GM10266 (cell line): Measurements from ENCODE around the gene CYLD.

Experiments
- DNase-seq: peaks from one replicate; pipeline ENCODE4 v3.0.0; 2012; ENCODE audit errors: extremely low spot score
- CTCF ChIP-seq: IDR thresholded peaks from 2 replicates; pipeline ENCODE4 v1.5.1; 2012; ENCODE audit warnings: mild to moderate bottlenecking, low read depth; ENCODE audit not compliant: control insufficient read depth, insufficient read depth; ENCODE audit errors: missing control alignments

CYLD gene

GRCh38 chr16:50719401-50720337 lies 22.2 kb upstream of the CYLD start:
- no peak for TF ChIP-seq CTCF
- no peak for DNase-seq

GRCh38 chr16:50721549-50722404 lies 20.1 kb upstream of the CYLD start:
- no peak for DNase-seq
- TF ChIP-seq CTCF = no peak

- TF ChIP-seq CTCF = no peak
- DNase-seq = no peak
Measured at GRCh38 chr16:50722405-50722737, 19.5 kb upstream of the CYLD start.

- no peak for DNase-seq
- TF ChIP-seq CTCF = no peak
Measured at GRCh38 chr16:50722960-50723359, 18.9 kb upstream of the CYLD start.

GRCh38 chr16:50724306-50724705 lies 17.6 kb upstream of the CYLD start:
- no peak for TF ChIP-seq CTCF
- DNase-seq = no peak

DNA sequence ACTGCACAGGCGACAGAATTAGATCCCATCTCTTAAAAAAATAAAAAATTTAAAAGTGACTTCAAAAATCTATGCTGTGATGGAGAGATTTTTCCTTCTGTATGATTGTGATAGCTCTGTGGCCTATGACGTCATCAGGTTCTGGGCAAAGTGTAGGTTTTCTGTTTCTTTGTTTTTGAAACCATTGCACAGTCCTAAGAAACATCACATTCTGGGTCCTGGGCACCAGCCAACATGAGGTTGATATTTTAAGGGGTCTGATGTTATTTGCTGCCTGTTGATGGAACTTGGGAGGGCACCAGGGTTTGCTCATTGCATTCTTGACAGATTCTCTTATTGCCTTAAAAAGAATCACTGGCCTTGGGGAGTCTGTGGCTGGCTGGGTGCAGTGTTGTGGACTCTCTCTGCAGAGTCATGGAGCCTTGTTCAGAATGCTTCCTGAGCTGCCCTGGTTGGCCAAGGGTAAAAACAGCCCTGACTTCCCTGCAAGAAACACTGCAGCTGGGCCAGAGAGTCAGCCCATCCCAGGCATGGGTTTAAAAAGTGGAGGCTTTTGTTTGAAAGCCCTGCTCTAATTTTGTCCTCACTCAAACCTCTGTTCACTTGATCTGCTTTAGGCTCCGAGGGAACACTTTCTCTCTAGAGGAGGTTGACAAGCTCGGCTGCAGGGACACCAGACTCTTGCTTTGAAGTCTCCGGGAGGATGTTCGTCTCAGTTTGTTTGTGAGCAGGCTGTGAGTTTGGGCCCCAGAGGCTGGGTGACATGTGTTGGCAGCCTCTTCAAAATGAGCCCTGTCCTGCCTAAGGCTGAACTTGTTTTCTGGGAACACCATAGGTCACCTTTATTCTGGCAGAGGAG lies 10.5 kb upstream of the CYLD start:
- no peak for TF ChIP-seq CTCF
- DNase-seq = no peak
